GM23338 (cell line): ENCODE data around the gene PRPF19. TPM values are rescaled to one million over a fixed set of nuclear protein-coding genes. Genes with fewer than 3 reads are reported as not detected.

Experiments
- ATAC-seq: fragments of 200-7000 bp; cut with Tn5 transposase; 3 replicates; pipeline ENCODE4 v1.9.1; 2020
- DNase-seq: peaks from one replicate; pipeline ENCODE4 v3.0.0-alpha.2; 2015; ENCODE audit warnings: low spot score
- H2AFZ ChIP-seq: fragments of 200-600 bp; sonication (generic); 2 replicates; pipeline ENCODE4 v1.8.0; 2016; ENCODE audit warnings: antibody characterized with exemption, mild to moderate bottlenecking, moderate library complexity
- H3F3A ChIP-seq: fragments of 200-600 bp; sonication (generic); replicated peaks from 2 replicates; pipeline ENCODE4 v1.8.0; 2017; ENCODE audit warnings: antibody characterized with exemption, mixed run types, low read depth
- H3K27ac ChIP-seq: fragments of 200-600 bp; sonication (generic); 2 replicates; pipeline ENCODE4 v1.6.1; 2016; ENCODE audit warnings: low read depth
- H3K27me3 ChIP-seq: fragments of 200-600 bp; sonication (generic); 2 replicates; pipeline ENCODE4 v1.8.0; 2016; ENCODE audit warnings: mild to moderate bottlenecking, mixed run types, moderate library complexity; ENCODE audit not compliant: insufficient read depth
- H3K36me3 ChIP-seq: fragments of 200-600 bp; sonication (generic); 2 replicates; pipeline ENCODE4 v1.8.0; 2016; ENCODE audit warnings: mild to moderate bottlenecking; ENCODE audit not compliant: insufficient read depth
- H3K4me1 ChIP-seq: fragments of 200-600 bp; sonication (generic); 2 replicates; pipeline ENCODE4 v1.8.0; 2016; ENCODE audit warnings: mild to moderate bottlenecking, moderate library complexity; ENCODE audit not compliant: insufficient read depth
- H3K4me2 ChIP-seq: fragments of 200-600 bp; sonication (generic); 2 replicates; pipeline ENCODE4 v1.7.1; 2017; ENCODE audit warnings: mixed run types
- H3K4me3 ChIP-seq: fragments of 200-600 bp; sonication (generic); 2 replicates; pipeline ENCODE4 v1.6.1; 2016; ENCODE audit warnings: mixed run types
- H3K79me2 ChIP-seq: fragments of 200-600 bp; sonication (generic); replicated peaks from 2 replicates; pipeline ENCODE4 v1.8.0; 2017; ENCODE audit warnings: mild to moderate bottlenecking; ENCODE audit not compliant: insufficient read depth
- H3K9me2 ChIP-seq: fragments of 200-600 bp; sonication (generic); 2 replicates; pipeline ENCODE4 v1.8.0; 2017; ENCODE audit not compliant: insufficient read depth
- H4K20me1 ChIP-seq: fragments of 200-600 bp; sonication (generic); replicated peaks from 2 replicates; pipeline ENCODE4 v1.8.0; 2017; ENCODE audit warnings: mild to moderate bottlenecking; ENCODE audit not compliant: insufficient read depth
- H3K27ac Mint-ChIP-seq: 2 replicates; pipeline ENCODE4 v1.8.0; 2020; ENCODE audit warnings: inconsistent platforms, mild to moderate bottlenecking, moderate library complexity, mixed read lengths
- H3K27me3 Mint-ChIP-seq: 3 replicates; pipeline ENCODE4 v1.8.0; 2022; ENCODE audit warnings: low read depth, mild to moderate bottlenecking, moderate library complexity, mixed read lengths, inconsistent platforms; ENCODE audit not compliant: insufficient read depth, poor library complexity
- H3K36me3 Mint-ChIP-seq: 3 replicates; pipeline ENCODE4 v1.8.0; 2021; ENCODE audit warnings: low read depth, mild to moderate bottlenecking, inconsistent platforms, moderate library complexity, mixed read lengths
- H3K4me1 Mint-ChIP-seq: 3 replicates; pipeline ENCODE4 v1.8.0; 2020; ENCODE audit warnings: mild to moderate bottlenecking, inconsistent platforms, mixed read lengths
- H3K4me3 Mint-ChIP-seq: 3 replicates; pipeline ENCODE4 v1.8.0; 2021; ENCODE audit warnings: moderate library complexity, mild to moderate bottlenecking, inconsistent platforms, mixed read lengths
- H3K9me3 Mint-ChIP-seq: 3 replicates; pipeline ENCODE4 v1.8.0; 2020; ENCODE audit warnings: moderate library complexity, mild to moderate bottlenecking, inconsistent platforms, mixed read lengths
- NANOG ChIP-seq: IDR thresholded peaks from 2 replicates; pipeline ENCODE4 v1.6.1; 2016; ENCODE audit warnings: antibody characterized with exemption, borderline replicate concordance
- POLR2AphosphoS5 ChIP-seq: IDR thresholded peaks from 2 replicates; pipeline ENCODE4 v1.6.1; 2016; ENCODE audit warnings: antibody characterized with exemption, low read depth
- ZNF462 ChIP-seq: fragments of 250-450 bp; sonication (Bioruptor Pico); IDR thresholded peaks from 2 replicates; pipeline ENCODE4 v1.5.0; 2020; ENCODE audit warnings: mild to moderate bottlenecking, moderate library complexity
- polyA plus RNA-seq: library from polyadenylated mRNA; unstranded; fragments of >200 nt; fragmentation: Nextera tagmentation; extraction: Ambion mirVana; gene quantifications from 2 replicates; pipeline ENCODE4 v1.2.1, GENCODE V29; 2016
- total RNA-seq: library from RNA; depleted of rRNA; stranded (reverse); fragments of >200 nt; shearing (Covaris generic); gene quantifications from 2 replicates; pipeline ENCODE4 v1.2.3, GENCODE V29; 2014
- TF ChIP-seq, protein P1 (sequence below), 2 experiments: fragments of 200-600 bp in 1 of 2; sonication (generic) in 1 of 2; conservative IDR thresholded peaks; 2 replicates each; pipeline versions ENCODE4 v1.5.1 to v1.6.1; 2016 to 2017; ENCODE audit warnings: antibody characterized with exemption in 2 of 2, low read depth in 2 of 2, mild to moderate bottlenecking in 2 of 2, moderate library complexity in 1 of 2

Gene PRPF19
- total and polyA plus RNA-seq, 2 experiments from 2014 or later, result 153 to 161 TPM

DNA sequence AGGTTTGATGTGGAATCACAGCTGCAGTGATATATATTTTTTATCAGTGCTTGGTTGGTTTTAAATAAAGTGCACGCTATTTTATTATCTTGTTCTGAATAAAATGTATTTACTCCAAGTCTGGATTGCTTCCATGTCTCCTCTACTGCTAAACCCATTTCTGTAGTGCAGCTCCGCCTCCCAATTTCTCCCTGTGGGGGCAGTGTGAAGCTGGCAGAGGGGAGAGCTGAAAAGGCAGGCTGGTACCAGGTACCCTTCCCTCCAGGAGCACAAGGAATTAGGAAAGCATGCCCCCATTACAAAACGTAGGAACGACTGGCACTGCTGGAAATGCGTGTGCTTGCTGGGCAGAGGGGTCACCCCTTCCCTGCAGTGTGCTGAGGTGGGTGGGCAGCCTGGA, 16.9 kb upstream of the PRPF19 start:
- DNase-seq (no peak), ATAC-seq (no peak)
- Mint-ChIP-seq H3K27me3 (peaks cover 15% of the 10 kb centered on the region), H3K4me1 (peaks cover 25% of the 10 kb centered on the region), H3K27ac (no peak overlapping the region), H3K36me3 (peaks cover 50% of the 10 kb centered on the region), H3K4me3 (peak overlapping the region; percentile 53; the same call in 2 of the 3 replicates), H3K9me3 (no peaks in the 10 kb centered on the region; the same call in 2 of the 3 replicates)
- Histone ChIP-seq H2AFZ (no peak overlapping the region), H3K79me2 (peaks cover 13% of the 10 kb centered on the region; the same call in 1 of the 2 replicates), H3K27me3 (peaks cover 10% of the 10 kb centered on the region; the same call in 1 of the 2 replicates), H3K9me2 (no peaks in the 10 kb centered on the region), H3K4me3 (peak overlapping the region; percentile 91; the same call in 1 of the 2 replicates), H3F3A (no peaks in the 10 kb centered on the region), H3K4me2 (peak overlapping the region; percentile 90; the same call in 1 of the 2 replicates), H4K20me1 (peaks cover 10% of the 10 kb centered on the region; the same call in 1 of the 2 replicates), H3K4me1 (peaks cover 7% of the 10 kb centered on the region), H3K36me3 (no peaks in the 10 kb centered on the region), H3K27ac (no peak overlapping the region)
- TF ChIP-seq ZNF462 (CRISPR knock-in tag), result no peak
- no peak for TF ChIP-seq NANOG
- TF ChIP-seq, protein P1, sequence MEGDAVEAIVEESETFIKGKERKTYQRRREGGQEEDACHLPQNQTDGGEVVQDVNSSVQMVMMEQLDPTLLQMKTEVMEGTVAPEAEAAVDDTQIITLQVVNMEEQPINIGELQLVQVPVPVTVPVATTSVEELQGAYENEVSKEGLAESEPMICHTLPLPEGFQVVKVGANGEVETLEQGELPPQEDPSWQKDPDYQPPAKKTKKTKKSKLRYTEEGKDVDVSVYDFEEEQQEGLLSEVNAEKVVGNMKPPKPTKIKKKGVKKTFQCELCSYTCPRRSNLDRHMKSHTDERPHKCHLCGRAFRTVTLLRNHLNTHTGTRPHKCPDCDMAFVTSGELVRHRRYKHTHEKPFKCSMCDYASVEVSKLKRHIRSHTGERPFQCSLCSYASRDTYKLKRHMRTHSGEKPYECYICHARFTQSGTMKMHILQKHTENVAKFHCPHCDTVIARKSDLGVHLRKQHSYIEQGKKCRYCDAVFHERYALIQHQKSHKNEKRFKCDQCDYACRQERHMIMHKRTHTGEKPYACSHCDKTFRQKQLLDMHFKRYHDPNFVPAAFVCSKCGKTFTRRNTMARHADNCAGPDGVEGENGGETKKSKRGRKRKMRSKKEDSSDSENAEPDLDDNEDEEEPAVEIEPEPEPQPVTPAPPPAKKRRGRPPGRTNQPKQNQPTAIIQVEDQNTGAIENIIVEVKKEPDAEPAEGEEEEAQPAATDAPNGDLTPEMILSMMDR (conservative IDR thresholded peaks at IDR 0.05; ENCODE audit: low read depth in 2 of 2), result no peak
- no peak for TF ChIP-seq POLR2AphosphoS5
